Hepatocyte (in vitro differentiated cells): ENCODE measurements around the gene TMEM17. TPM values are rescaled to one million over a fixed set of nuclear protein-coding genes. Genes with fewer than 3 reads are reported as not detected.

ENCODE experiments used
- DNase-seq: peaks from one replicate; pipeline ENCODE4 v3.0.0-alpha.2; 2016; ENCODE audit warnings: low spot score
- H2AFZ ChIP-seq: fragments of 200-600 bp; sonication (generic); 2 replicates; pipeline ENCODE4 v1.6.0; 2016; ENCODE audit warnings: antibody characterized with exemption, mild to moderate bottlenecking
- H3K27ac ChIP-seq: fragments of 200-600 bp; sonication (generic); 2 replicates; pipeline ENCODE4 v1.5.1; 2016; ENCODE audit warnings: mild to moderate bottlenecking
- H3K27me3 ChIP-seq: fragments of 200-600 bp; sonication (generic); 2 replicates; pipeline ENCODE4 v1.6.1; 2016
- H3K36me3 ChIP-seq: fragments of 200-600 bp; sonication (generic); replicated peaks from 2 replicates; pipeline ENCODE4 v1.5.1; 2016; ENCODE audit warnings: low read depth; ENCODE audit not compliant: insufficient read depth
- H3K4me1 ChIP-seq: fragments of 200-600 bp; sonication (generic); 2 replicates; pipeline ENCODE4 v1.5.1; 2016; ENCODE audit warnings: mild to moderate bottlenecking, moderate library complexity; ENCODE audit not compliant: insufficient read depth
- H3K4me2 ChIP-seq: fragments of 200-600 bp; sonication (generic); 2 replicates; pipeline ENCODE4 v1.6.0; 2016
- H3K4me3 ChIP-seq: fragments of 200-600 bp; sonication (generic); 2 replicates; pipeline ENCODE4 v1.5.1; 2016; ENCODE audit warnings: mild to moderate bottlenecking
- H3K79me2 ChIP-seq: fragments of 200-600 bp; sonication (generic); 2 replicates; pipeline ENCODE4 v1.6.0; 2017; ENCODE audit warnings: mild to moderate bottlenecking
- H3K9me2 ChIP-seq: fragments of 200-600 bp; sonication (generic); replicated peaks from 2 replicates; pipeline ENCODE4 v1.6.0; 2017; ENCODE audit warnings: mild to moderate bottlenecking; ENCODE audit not compliant: insufficient read depth
- H3K9me3 ChIP-seq: fragments of 200-600 bp; sonication (generic); 2 replicates; pipeline ENCODE4 v1.5.1; 2016; ENCODE audit warnings: low read depth, mild to moderate bottlenecking
- H4K20me1 ChIP-seq: fragments of 200-600 bp; sonication (generic); 2 replicates; pipeline ENCODE4 v1.6.0; 2016; ENCODE audit warnings: mild to moderate bottlenecking; ENCODE audit not compliant: insufficient read depth, poor library complexity, severe bottlenecking
- CTCF ChIP-seq: fragments of 200-600 bp; sonication (generic); IDR thresholded peaks from 2 replicates; pipeline ENCODE4 v1.5.1; 2016; ENCODE audit warnings: antibody characterized with exemption, mild to moderate bottlenecking; ENCODE audit not compliant: poor library complexity
- EZH2 ChIP-seq: fragments of 200-600 bp; sonication (generic); IDR thresholded peaks from 2 replicates; pipeline ENCODE4 v1.6.1; 2016; ENCODE audit warnings: antibody characterized with exemption, mild to moderate bottlenecking, borderline replicate concordance
- EZH2phosphoT487 ChIP-seq: fragments of 200-600 bp; sonication (generic); IDR thresholded peaks from one replicate; pipeline ENCODE4 v1.6.1; 2018; ENCODE audit warnings: antibody characterized with exemption, mild to moderate bottlenecking, low read depth, moderate library complexity; ENCODE audit not compliant: unreplicated experiment, severe bottlenecking
- WGBS: methylation state at CpG from one replicate; pipeline ENCODE4 v1.1.6; 2016; ENCODE audit warnings: low lambda C conversion rate; ENCODE audit errors: missing lambda C conversion rate; 5-methylcytosine and 5-hydroxymethylcytosine counted together
- polyA plus RNA-seq: library from polyadenylated mRNA; unstranded; fragments of >200 nt; fragmentation: Nextera tagmentation; extraction: Ambion mirVana; gene quantifications from 2 replicates; pipeline ENCODE4 v1.2.1, GENCODE V29; 2016
- total RNA-seq: library from RNA; depleted of rRNA; stranded (reverse); fragments of >200 nt; gene quantifications from 2 replicates; pipeline ENCODE4 v1.2.3, GENCODE V29; 2014

TMEM17 gene
- total RNA-seq, result 3.6 and 4.3 TPM in 2 replicates
- 3.6 and 5.2 TPM in 2 replicates for polyA plus RNA-seq

- Histone ChIP-seq H3K79me2 (no peaks in the 10 kb centered on the region), H3K27me3 (no peaks in the 10 kb centered on the region), H2AFZ (peak within 1 kb of the TSS; percentile 98), H3K9me3 (no peaks in the 10 kb centered on the region), H3K4me2 (peak within 1 kb of the TSS; percentile 82), H3K4me3 (peak within 1 kb of the TSS; percentile 91), H3K36me3 (no peaks in the 10 kb centered on the region), H3K27ac (peak within 1 kb of the TSS; percentile 94), H3K9me2 (no peaks in the 10 kb centered on the region), H4K20me1 (no peaks in the 10 kb centered on the region), H3K4me1 (peaks cover 18% of the 10 kb centered on the region)
- peak; percentile 93 for DNase-seq
- 1% methylated on average over 65 of the region's 68 CpGs for WGBS
- TF ChIP-seq EZH2, result no peak
- TF ChIP-seq EZH2phosphoT487, result no peak
- no peak for TF ChIP-seq CTCF
Measured at GRCh38 chr2:62505750-62506420, at the start of gene TMEM17. TMEM17 (minus strand) TSS chr2:62506195; CDS start chr2:62506129, 66 bp downstream.

- no peaks in the 10 kb centered on the region for H3K9me2 ChIP-seq
- no peaks in the 10 kb centered on the region for H3K4me1 ChIP-seq
- DNase-seq, result no peak
- H3K79me2 ChIP-seq, result no peaks in the 10 kb centered on the region
- no peaks in the 10 kb centered on the region for H3K27me3 ChIP-seq
- H3K9me3 ChIP-seq, result no peaks in the 10 kb centered on the region
- H3K27ac ChIP-seq, result no peak overlapping the region
- TF ChIP-seq EZH2 (no peak), EZH2phosphoT487 (no peak), CTCF (no peak)
- no peaks in the 10 kb centered on the region for H3K36me3 ChIP-seq
- H3K4me3 ChIP-seq, result no peak overlapping the region
- H4K20me1 ChIP-seq, result no peaks in the 10 kb centered on the region
- H2AFZ ChIP-seq, result no peak overlapping the region
- H3K4me2 ChIP-seq, result no peak overlapping the region
Measured at GRCh38 chr2:62554440-62554839, 48.4 kb upstream of the TMEM17 start.

- no peak overlapping the region for H3K4me3 ChIP-seq
- TF ChIP-seq CTCF, result no peak
- no peaks in the 10 kb centered on the region for H4K20me1 ChIP-seq
- no peaks in the 10 kb centered on the region for H3K9me3 ChIP-seq
- H3K79me2 ChIP-seq, result no peaks in the 10 kb centered on the region
- H3K9me2 ChIP-seq, result no peaks in the 10 kb centered on the region
- H3K27ac ChIP-seq, result no peak overlapping the region
- H3K4me1 ChIP-seq, result no peaks in the 10 kb centered on the region
- 88% methylated on average over 2 of the region's 2 CpGs for WGBS
- H3K27me3 ChIP-seq, result no peaks in the 10 kb centered on the region
- H3K4me2 ChIP-seq, result no peak overlapping the region
- no peak overlapping the region for H2AFZ ChIP-seq
- no peaks in the 10 kb centered on the region for H3K36me3 ChIP-seq
- DNase-seq, result no peak
Measured at GRCh38 chr2:62550461-62550860, 44.5 kb upstream of the TMEM17 start.

- Histone ChIP-seq H4K20me1 (no peaks in the 10 kb centered on the region), H3K79me2 (no peaks in the 10 kb centered on the region), H3K4me2 (no peak overlapping the region), H3K27me3 (no peaks in the 10 kb centered on the region), H3K9me3 (no peaks in the 10 kb centered on the region), H3K27ac (no peak overlapping the region), H2AFZ (no peak overlapping the region), H3K4me1 (no peaks in the 10 kb centered on the region), H3K36me3 (no peaks in the 10 kb centered on the region), H3K9me2 (no peaks in the 10 kb centered on the region), H3K4me3 (no peak overlapping the region)
- 79% methylated on average over 3 of the region's 3 CpGs for WGBS
- no peak for TF ChIP-seq EZH2phosphoT487
- TF ChIP-seq EZH2, result no peak
- no peak for TF ChIP-seq CTCF
- DNase-seq, result no peak
Measured at GRCh38 chr2:62547854-62548253, 41.9 kb upstream of the TMEM17 start.
